ENCODE measurements around the gene TACC3.
A peak's percentile ranks its signal among the peaks of the same experiment; 100 is the strongest.

The TACC3 gene

GRCh38 chr4:1703867-1704266 is 17.5 kb upstream of the TACC3 start:
- no peak for DNase-seq

- no peak for DNase-seq
These were observed 15.6 kb upstream of the TACC3 start for GRCh38 chr4:1705732-1706131.

- DNase-seq, result no peak
These were observed 15.0 kb upstream of the TACC3 start for GRCh38 chr4:1706358-1706757.

DNA sequence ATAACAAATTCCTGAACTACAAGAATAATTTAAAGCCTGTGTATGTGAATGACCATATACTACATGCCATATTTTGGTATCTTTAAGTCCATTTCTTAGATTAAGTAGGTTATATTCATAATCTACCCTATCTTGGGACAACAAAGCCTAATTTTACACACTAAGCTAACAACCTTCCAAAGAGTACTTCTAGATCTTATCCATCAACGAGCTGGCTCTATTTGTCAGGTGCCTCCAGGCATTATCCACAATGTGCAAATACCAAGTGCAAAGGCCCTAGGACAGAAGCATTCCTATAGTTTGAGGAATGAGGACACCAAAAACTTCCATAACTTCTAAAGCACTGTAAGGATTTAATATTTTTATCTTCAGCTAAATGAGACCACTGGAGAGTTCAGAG is 12.7 kb upstream of the TACC3 start:
- no peak for DNase-seq

- no peak for DNase-seq
These were observed 10.2 kb upstream of the TACC3 start for GRCh38 chr4:1711055-1711570.

- peak in 11 of 14 donors; percentile 35 to 68 (median 54) for DNase-seq
These were observed 9.6 kb upstream of the TACC3 start for GRCh38 chr4:1711571-1712215.

- peak; percentile 50 to 92 (median 86) for DNase-seq
These were observed 8.9 kb upstream of the TACC3 start, which contains the start of gene SLBP for GRCh38 chr4:1712216-1713002. TSS of gene SLBP (minus strand) at chr4:1712319. CDS start at chr4:1712188, 131 bp downstream.

GRCh38 chr4:1713003-1713851 is 8.1 kb upstream of the TACC3 start:
- no peak for DNase-seq

DNA sequence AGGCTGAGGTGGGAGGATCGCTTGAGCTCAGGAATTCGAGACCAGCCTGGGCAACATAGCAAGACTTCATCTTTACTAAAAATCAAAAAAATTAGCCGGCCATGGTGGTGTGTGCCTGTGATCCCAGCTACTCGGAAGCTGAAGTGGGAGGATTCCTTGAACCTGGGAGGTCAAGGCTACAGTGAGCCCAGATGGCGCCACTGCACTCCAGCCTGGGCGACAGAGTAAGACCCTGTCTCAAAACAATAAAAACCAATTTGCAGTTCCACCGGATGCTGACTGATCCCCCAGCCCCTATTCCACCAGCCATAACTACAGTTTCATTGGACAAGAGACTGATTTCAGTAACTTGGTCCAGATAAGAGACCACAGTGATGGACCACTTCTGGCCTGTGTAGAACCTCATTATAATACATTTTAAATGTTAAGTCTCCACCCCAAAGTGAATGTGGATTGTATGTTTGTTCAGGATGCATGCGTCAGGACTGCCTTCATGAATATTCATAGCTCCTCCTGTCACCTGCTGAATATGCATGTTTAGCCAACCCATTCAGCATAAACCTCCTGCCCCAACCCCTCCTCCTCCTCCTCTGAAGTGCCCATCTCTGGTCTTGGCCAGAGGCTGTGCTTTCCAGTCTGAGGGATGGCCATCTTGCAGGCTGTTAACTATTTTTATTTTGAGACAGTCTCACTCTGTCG is 6.9 kb upstream of the TACC3 start:
- no peak for DNase-seq

DNA sequence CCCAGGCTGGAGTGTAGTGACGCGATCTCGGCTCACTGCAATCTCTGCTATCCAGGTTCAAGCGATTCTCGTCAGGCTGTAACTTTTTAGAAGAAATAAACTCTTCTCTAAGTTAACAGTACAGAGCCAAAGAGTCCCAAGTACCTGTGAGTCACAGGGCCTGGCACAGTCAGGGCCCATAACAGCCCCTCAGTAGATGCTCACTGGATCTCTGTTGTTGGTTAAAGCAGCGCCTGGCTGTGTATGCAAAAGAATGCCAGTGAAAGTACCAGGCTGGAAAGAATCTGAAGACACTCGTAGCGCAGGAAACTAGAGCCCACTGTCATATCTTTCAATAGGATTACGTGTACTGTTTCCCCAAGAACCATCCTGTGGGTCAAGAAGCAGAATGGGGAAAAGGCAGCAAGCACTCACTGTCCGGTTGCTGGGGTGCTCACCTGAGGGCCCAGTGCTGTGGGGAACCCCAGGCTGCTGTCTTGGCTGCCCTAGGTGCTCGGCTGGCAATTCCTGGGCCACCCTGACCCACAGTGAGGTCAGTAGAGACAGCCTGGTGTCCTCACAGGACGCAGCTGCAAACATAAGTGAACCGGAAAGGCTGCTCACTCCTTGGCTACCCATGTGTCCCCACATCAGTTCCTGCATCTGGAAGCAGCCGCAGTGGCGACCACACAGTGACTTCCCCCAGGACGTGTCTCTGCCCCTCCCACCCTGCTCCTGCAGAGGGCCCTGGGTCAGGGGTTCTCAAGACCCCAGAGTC is 6.1 kb upstream of the TACC3 start:
- DNase-seq, result no peak

GRCh38 chr4:1716065-1716945 is 5.0 kb upstream of the TACC3 start:
- DNase-seq, result no peak

DNA sequence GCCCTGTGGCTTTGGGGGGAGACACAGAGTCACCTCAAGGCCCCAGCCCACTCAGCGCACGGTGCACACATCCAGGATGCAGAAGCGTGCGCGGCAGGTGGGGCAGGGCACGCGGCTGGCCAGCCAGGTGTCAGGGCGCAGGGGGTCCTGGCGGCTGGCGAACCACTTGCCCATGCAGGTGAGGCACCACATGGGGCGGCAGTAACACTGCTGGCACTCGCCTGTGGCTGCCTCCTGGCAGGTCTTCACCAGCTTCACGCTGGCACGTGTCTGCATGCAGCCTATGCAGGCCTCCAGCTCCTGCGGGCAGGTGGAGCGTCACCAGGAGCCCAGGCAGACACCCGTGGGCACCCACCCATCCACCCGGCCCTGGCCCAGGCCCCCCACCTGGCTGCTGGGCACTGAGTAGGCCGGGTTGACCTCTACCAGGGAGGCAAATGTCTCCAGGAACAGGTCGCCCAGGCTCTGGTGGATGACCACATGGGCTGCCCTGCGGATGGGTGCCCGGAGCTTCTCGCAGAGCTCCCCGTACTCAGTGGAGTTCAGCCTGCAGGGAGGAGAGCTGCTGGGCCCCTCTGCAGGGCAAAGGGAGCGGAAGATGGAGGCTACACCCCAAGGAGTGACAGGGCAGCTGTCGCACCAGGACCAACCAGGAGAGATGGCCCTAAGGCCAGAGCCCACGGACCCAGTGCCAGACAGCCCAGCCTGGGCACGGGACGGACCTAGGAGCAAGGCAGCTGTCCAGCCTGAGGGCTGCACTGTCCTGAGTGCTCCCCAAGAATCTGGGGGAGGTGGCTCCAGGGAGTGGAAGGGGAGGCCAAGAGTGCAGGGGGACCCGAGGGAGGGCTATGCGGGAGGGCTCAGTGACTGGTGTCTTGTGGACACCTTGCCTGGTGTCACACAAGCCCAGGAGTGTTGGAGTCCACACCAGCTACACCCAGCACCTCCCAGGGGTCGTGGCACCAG is 3.9 kb upstream of the TACC3 start:
- DNase-seq, result no peak

DNA sequence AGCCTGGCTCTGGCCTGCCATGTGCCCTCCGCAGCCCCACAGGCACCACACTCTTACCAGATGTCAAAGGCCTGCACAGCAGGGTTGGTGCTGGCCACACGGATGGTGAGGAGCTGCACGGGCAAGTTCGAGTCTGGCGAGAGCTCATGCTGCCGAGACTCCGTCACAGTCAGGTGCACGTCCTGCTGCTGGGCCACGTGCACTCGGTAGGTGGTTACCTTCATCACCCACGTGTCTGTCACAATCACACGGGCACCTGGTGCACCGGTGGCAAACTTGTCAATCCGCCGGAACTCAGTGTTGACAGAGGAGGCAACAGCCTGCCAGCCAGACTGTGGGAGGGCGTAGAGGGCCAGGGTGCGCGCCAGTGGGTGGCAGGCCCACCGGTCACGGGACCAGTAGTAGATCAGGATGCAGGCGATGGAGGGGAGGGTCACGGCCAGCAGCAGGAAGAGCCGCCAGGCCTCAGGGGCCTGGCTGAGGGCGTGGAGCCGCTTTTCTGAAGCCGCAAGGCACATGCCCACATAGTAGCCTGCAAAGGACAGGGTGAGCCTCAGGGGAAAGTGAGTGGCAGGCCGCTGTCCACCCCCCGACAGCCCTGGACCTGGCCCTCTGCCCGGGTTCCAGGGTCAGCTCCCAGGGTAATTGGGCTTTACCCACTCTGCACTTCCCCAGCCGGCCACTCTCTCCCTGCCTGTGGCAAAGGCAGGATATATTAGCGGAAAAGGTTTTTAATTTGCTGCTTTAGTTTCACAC is 3.0 kb upstream of the TACC3 start:
- DNase-seq, result no peak

- DNase-seq, result peak in 10 of 14 donors; percentile 5 to 70 (median 48)
These were observed 948 bp upstream of the TACC3 start for GRCh38 chr4:1720163-1720983.

DNA sequence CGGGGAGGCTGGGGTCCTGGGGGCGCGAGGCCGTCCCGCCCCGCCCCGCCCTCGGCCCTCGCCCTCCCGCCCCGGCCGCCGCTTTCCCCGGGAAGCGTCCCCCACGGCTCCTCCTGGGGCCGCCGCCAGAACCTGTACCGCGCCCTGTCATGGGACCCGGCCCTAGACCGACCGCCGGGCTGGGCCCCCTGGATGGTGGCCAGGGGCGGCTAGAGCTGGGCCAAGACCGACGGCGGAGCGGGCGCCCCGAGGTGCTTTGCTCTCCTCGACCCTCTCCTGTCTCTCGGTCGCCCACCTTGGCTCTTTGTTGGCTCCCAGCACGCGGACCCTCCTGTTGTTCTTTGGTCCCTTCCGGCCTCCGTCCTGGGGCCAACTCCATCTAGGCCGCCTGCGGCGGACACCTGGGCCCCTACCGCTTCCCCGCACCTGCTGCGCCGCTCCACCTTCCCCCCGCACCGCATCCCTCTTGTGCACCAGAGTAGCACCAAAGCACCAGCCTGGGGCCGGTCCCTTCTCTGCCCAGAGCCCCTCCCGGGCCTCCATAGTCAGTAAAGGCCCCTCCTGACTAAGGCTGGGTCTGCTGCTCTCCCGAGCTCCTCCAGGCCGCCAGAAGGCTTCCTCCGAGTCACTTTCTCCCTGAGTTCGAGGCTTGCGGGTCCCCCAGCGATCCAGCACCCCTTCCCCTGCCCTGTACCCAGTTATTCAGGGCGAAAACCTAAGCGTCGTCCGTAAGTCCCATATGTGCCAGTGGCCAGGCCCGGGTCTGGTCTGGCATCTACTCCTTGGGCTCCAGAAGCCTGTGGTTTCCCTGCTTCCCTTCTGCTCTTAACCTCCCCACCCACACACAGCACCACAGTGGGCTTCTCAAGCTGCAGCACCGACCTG is 587 bp downstream of the TACC3 start:
- DNase-seq, result no peak

- DNase-seq, result no peak
These were observed 1.3 kb downstream of the TACC3 start for GRCh38 chr4:1722551-1723118.
